Activated gamma-delta T cell treated with anti-CD3 and anti-CD28 coated beads, Interleukin-2, amount 50 U/mL, for 16 hours (primary cell): ENCODE measurements around the gene ZIC2.

ENCODE experiments used
- DNase-seq: peaks from one replicate; pipeline ENCODE4 v3.0.0-alpha.2; 2020; ENCODE audit warnings: low read depth

The ZIC2 gene

DNA sequence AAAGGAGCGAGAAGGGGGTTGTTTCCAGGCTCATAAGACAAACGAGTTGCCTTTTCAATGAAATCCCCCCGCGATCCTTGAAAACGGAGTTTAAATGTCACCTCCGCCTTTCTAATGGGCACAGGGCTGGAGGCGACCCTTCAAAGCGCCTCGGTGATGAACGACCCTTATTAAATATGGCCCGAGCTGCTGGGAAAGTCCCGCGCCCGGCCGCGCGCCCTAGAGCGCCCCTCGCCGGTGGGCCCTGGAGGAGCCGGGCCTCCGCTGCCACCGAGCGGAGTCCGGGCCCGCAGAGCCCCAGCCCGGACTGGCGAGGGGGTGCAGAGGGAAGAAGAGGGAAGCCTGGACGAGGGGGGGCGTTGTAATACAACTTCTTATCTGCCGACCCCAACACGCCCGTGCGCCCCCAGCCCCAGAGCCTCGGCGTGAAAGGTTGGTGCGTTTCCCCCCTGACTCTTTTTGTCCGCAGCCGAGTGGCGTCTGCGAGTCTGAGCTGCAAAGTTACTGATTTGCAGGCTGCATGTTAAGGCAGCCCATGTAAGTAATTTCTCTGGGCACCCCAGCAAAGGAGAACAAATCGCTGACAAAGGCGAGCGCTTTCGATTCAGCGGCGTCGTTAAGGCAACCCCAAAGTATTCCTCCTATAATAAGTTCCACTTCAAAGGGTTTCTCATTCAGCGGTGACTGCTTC is 21.9 kb upstream of the ZIC2 start:
- DNase-seq, result no peak

DNA sequence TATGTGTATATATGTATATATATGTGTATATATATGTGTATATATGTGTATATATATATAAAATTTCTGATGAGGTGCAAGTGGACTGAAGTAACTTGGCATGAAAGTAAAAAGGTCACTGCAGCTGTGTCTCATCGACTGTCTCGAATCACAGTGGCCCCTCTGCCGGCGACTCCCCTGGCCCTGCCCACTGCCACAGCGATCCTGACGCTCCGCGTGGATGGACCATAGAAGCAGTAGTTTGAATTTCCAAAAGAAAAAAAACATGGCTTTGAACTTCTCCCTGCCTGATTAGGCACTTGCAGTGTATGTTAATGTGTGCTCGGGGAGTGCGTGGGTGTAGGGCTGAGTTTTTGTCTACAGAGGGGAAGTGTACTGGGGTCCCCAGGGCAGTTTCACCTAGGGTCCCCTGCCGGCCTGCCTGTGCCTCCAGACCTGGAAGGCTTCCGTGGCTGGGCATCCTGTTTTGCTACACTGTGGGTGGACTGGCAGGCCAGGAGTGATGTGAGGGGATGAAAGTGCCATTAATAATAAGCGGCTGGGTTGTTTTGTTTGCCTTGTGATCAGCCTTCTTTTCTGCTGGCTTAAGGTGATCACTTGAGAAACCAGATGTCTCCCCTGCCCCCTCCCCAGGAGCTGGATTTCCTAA is 20.8 kb upstream of the ZIC2 start:
- DNase-seq, result no peak

DNA sequence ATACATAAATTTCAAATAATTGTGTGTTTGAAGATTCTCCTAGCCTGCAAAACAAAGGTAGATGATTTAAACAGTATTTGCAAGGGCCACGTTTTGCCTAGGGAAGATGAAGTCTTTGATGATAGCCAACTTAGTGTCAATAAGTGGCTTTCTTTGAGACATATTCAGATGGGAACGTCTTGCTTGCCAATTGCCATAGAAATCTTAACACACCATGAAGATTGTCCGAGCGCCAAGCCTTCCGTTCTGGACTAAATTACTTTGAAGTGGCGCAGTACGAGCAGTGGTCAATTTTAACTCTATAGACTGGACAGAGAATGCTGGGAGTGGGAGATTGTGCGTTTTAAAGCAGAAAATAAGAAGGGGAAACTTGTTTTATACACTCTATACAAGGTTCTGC is 19.9 kb upstream of the ZIC2 start:
- no peak for DNase-seq

DNA sequence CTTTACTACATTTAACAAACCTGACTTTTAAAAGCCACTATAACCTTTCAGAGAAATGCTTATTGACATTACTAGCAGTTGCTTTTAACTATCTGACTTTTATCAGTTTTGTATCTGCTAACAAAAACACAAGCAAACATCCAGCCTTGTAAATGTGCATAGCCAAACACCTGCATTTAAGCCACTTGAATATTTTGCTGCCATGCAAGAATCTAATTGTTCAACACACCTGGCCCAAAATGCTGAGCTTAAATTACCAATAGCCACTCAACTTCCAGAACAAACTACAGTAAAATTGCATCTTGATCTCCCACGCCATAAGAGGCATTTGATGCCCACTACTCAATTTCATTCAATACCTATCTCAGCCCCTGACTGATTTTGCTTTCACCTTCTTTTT is 19.3 kb upstream of the ZIC2 start:
- DNase-seq, result no peak

DNA sequence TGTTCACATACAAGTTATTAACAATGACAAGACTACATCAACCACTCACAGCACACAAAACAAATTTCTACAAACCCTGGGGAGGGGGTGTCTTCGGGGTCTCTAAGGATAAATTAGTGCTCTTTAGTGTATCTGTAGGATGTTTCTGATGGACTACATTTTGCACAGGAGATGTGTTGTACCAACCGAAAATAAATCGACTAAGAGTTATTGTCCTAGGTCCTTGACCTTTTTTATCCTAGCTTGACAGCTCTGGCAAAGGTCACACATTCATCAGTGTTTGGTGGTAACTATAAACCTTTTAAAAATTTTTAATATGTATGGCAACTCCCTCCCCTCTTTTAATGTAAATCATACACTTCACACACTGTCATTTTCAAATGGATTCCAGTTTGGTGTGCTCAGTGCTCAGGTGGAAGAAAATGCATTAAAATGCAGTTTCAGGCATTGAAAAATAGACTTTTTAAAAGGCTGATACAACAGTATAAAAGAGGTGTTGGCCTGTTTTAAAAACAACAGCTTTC is 17.7 kb upstream of the ZIC2 start:
- DNase-seq, result no peak

DNA sequence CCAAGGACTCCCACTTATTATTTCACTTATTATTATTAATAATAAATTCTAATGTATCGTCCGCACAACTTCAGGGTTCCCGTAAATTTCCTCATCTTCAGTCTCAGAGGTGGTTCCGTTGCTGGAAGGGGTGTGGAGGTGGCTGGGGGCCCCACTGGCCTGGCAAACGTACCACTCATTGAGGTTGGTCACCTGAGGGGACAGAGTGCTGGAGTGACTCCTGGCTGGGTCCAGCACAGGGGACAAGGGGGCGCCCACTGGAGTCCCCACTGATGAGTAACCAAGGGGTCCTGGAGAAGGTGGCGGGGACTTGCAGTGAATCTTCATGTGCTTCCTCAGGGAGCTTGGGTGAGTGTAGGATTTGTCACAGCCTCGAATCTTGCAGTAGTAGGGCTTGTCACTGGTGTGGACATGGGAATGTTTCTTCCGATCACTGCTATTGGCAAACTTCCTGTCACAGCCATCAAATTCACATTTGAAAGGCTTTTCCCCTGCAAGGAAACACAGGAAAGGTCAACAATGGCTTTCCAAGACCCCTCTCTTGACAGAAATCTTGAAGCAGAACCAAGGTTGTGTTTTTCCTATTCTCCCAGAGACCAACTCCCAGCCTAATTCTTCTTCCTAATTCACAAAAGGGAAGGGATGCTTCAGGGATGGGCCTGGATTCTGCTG is 16.1 kb upstream of the ZIC2 start:
- DNase-seq, result no peak

DNA sequence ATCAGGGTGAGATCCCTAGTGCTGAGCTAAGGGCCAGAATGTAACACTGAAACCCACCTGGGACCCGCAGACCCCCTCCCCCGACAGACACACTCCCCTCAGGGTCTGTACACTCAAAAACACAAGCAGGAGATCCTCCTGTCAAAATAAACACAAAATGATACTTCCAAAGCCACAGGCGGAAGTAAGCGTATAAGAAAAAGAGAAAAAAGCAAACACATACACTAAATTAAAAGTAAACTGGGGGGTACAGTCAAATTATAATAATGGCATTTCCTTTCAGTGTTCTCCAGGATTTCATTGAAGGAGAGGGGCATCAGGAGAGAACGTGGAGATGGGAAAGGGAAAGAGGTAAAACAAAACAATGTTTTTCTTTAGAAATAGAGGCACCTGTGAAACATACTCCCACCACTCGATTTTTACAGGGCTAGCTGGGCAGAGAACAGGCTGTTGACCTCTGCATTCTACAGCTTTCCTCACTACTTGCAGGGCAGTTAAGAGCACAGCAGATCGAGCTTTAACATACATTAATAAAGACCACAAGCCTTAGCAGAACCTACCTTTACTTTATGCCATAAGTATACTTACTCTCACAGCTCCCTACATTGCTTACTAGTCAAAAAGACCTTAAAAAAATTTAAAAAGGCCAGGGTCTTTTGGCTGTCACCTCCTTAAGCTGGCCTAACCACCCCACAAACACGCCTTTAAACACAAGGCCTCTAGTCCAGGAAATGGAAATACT is 15.3 kb upstream of the ZIC2 start:
- DNase-seq, result no peak

DNA sequence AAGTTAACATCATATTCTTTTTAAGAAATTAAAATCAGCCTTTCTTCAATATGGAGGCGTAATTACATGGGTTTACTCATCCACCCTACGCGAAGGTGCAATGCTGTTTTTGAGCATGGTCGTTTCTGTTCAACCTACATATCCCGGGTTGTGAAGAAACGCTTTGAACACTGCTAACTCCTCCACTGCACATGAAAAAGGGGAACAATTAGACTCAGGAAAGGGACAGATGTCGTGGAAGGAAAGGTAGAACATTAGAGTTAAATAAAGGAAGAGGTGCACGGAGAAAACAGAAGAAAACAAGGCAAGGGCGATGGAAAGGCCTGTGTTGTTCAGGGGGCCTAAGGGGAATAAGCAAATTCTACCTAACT is 14.1 kb upstream of the ZIC2 start:
- DNase-seq, result no peak

DNA sequence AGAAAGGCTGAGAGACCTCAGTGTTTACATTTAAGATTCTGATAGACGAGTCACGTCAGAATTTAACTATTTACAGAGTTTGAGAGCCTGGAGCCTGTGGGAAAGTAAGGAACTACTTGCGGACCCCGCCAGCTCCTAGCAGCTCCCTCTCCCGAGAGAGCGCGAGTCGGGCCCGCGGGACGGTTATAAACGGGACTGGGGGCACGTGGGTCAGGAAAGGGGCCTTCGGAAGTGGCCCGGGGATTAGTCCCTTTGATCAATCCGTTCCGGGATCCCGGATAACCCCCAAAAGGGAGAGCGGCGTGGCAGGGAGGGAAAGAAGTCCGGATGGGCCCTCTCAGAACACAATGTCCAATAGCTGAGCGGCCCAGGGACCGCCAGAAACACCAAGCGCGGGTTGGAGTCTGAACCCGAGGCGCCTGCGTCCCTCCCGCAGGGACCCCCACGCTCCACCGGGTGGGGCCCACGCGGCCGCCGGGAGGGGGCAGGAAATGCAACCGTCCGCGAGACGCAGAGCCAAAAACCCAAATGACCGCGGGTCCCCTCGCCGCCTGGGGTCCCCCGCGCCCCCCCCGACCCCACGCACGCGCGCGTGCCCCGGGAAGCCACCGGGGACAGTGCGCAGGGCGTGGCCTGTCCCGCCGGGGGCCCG is 13.6 kb upstream of the ZIC2 start:
- no peak for DNase-seq

DNA sequence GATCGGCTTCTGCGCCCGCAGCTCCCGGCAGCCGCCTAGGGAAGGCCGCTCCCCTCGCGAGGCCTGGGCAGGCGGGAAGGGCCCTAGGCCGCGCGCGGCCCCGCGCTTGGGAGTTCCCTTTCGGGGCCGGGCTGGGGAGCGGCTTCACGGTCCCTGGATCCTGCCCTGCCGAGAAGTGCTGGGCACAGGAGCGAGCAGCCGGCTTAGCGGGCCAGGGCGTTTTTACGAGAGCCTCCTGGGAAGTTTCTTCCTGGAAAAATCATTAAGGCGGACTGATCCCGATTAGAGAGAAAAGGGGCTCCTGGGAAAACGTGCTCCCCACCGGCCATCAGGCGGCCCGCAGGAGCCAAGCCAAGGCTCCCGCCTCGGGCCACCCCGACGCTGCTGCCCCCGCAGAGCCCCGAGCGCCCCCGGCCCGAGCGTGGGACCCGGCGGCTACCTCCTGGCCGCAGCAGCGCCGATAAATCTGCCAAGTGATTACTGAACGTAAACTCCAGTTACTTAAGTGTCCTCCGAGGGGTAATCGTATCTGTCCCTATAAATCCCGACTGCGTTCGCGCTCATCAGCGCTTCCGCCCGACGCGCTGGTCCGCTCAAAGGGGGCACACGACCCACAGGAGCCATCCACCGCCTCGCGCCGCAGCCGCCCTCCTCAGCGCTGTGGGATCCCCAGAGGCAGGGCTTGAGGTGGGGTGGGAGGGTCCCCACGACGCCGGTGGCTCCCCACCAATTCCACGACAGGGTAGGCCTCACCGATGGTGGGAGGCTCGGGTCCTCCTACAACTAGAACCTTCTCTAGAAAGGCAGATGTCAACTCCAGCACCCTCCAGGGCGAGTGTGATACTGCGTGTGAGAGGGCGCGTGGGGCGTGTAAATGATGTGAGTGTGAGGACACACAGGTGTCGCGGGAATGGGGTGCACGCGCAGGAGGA is 12.8 kb upstream of the ZIC2 start:
- DNase-seq, result no peak

DNA sequence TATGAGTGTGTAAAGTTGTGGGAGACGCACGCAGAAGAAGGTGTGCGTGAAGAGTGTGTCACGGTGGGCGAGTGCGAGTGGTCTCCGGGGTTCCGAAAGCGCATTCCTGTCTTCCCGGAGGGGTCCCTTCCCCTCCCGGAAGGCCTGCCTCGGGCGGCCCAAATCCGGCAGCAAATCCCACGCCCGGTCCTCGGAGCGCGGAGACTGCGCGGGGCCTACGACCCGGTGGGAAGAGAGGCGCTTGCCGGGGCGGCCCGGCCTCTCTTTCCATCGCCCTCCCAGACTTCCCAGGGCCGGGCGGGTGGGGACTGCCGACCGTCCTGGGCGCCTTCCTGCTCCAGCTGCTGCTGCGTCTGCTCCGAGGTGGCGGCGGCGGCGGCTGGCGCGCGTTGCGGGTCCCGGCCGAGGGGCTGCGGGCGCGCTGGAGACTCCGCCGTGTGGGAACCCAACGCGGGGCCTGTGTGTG is 12.1 kb upstream of the ZIC2 start:
- DNase-seq, result no peak

DNA sequence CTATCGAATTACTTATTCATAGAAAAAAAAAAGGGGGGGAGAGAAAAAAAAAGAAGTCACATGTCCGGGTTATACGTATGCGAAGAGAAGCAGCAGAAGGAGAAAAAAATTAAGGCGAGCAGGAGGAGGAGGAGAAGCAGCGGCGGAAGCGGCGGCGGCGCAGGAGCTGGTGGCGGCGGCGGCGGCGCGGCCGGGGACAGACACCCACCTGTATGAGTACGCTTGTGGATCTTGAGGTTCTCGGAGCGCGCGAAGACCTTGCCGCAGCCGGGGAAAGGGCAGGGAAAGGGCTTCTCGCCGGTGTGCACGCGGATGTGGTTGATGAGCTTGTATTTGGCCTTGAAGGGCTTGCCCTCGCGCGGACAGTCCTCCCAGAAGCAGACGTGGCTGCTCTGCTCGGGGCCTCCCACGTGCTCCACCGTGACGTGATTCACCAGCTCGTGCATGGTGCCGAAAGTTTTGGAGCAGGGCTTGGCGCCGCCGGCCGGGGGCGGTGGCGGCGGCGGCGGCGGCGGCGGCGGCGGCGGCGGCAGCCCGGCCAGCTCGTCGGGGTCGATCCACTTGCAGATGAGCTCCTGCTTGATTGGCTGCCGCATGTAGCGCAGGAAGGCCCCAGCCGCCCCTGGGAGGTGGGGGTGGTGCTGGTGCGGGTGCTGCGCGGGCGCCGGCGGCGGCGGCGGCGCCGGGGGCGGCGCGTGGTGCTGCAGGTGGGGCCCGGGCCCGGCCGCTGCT is 11.5 kb upstream of the ZIC2 start:
- DNase-seq, result no peak

DNA sequence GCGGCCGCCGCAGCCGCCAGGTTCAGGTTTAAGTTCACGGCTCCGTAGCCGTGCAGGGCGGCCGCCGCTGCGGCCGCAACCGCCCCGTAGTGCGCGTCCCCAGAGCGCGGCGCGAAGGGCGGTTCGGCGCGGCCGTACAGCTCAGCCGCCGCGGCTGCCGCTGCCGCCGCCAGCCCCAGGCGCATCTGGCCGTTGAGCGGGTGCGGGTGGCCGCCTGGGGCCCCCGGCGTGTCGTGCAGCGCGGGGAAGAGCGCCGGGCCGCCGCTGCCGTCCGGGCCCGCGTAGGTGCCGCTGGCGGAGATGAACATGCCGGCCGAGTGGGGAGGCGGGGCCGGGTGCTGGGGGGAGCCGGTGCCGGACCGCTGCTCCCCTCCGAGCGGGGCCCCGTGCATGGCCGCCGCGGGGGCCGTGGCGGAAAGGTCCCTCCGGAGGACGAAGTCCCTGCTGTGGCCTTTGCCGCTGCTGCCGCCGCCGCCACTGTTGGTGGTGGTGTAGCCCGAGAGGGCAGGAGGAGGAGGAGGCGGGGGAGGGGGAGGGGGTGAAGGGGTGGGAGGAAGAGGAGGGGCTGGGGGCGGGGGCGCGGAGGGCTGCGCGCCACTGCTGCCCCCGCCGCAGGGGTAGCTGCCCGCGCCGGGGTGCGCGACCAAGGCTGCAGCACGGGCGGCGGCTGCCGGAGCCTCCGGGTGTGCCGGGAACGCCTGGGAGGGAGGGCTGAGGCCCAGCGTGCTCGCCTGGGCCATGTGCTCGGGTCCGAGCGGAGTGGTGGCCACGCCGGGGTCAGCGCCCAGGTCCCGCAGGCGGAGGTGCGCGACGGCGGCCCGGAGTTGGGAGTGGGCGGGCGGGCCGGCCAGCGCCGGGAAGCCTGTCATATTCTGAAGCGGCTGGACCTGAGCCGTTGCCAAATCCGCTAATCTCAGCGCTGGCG is 10.7 kb upstream of the ZIC2 start:
- no peak for DNase-seq

DNA sequence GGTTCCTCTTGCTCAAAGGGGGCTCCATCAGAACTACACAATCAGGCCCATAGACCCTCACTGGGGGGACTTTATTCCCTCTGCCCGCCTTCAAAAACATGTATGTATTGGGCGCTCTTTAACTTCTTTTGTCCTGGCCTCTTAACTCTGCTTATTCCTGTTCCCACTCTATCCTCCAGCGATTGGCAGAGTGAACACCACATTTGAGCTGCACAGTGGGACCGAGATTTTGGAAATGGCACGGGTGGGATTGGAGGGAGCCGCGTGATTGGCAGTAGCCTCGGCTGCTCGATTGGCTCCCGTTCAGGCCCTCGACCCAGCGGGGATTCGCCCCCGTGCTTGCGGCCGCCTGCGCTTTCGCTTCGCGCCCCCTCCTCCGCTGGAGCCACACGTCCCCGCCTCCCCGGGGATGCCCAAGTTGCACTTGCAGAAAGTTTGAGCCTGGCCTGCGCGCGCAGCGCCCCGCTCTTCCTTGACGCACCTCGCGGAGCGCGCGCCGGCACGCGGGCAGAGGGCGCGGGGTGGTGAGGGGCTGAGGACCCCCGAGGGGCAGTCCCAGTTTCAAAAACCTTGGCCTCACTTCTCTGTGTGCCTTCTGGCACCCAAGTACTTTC is 9.9 kb upstream of the ZIC2 start, which contains the start of gene ZIC5:
TSS of gene ZIC5 (minus strand) at position 192 of the 614 bp plus-strand sequence. CDS start at position 28, 164 bp downstream.
- no peak for DNase-seq

DNA sequence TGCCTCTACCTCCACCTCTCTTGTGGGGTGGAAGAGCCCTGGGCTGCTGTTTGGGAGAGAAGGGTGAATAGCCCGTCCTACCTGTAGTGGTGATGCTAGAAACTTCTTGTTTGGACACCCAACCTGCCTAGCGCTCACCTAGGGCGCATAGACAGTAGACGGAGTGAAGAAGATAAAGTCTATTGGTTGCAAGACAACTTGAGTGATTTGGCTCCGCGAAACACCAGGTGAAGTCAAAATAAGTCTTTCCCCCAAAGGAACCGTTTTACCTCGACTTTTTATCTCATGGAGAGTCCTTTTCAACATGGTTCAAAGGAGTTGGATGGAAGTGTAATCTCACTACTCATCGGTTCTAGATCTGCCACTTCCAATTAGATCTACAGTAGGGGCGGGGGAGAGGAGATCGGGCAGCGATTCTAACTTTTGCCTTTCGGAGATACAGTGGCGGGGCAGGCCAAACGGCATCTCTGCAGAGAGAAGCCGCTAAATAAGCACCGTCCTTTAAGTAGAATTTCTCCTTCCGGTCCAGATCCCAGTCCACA is 9.3 kb upstream of the ZIC2 start:
- DNase-seq, result no peak

DNA sequence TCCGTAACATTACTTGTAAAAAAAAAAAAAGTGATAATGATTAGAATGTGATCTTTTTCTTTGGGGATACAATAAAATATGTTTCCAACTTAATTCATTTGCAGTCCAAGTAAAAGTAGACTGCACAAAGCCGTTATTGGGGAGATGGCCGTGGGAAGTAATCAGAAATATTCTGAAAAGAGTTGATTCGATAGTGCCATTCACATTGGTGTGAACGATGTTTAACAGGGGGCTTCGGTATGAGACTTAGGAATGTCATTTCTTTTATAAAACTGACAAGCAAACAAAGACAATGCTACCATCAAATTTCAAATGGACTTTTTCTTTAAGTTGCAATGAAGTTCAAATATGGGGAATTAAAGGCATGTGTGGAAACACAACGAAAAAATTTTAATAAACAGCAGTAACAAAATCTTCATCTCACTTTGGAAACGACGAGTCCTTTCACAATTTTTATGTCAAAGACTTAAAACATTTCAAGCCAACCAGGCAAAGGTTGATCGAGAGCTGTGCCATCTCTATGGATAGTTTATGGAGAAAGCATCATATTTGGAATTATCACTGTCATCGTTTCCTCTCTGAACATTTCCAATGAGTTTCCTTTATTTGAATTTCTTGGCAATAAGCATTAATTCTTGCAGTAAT is 8.3 kb upstream of the ZIC2 start:
- no peak for DNase-seq

DNA sequence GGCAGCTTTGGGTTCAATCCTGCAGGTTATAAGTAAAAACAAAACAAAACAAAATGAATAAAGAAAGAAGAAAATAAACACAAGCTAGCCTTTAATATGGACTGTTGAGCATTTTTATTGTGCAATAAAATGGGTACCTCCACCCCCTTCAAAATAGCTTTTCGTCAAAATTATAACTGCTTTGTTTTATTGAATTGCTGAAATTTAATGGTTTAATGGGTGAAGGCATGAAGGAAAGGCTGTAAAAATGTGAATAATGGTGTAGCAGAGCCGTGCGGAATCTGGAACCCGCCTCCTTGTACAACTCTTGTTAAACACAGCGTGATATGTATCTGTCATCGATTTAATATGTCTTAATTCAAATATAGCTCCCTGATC is 7.8 kb upstream of the ZIC2 start:
- no peak for DNase-seq
